Measurements from ENCODE around the gene C19orf73. TPM values are rescaled to one million over a fixed set of nuclear protein-coding genes. Genes with fewer than 3 reads are reported as not detected.

Gene C19orf73
- total and polyA plus RNA-seq, 9 of the 15 experiments (the other 6 are each of a cell fraction or from before 2014, with no cell fraction given), result 0.08 to 7.4 (median 1.4) TPM

DNA sequence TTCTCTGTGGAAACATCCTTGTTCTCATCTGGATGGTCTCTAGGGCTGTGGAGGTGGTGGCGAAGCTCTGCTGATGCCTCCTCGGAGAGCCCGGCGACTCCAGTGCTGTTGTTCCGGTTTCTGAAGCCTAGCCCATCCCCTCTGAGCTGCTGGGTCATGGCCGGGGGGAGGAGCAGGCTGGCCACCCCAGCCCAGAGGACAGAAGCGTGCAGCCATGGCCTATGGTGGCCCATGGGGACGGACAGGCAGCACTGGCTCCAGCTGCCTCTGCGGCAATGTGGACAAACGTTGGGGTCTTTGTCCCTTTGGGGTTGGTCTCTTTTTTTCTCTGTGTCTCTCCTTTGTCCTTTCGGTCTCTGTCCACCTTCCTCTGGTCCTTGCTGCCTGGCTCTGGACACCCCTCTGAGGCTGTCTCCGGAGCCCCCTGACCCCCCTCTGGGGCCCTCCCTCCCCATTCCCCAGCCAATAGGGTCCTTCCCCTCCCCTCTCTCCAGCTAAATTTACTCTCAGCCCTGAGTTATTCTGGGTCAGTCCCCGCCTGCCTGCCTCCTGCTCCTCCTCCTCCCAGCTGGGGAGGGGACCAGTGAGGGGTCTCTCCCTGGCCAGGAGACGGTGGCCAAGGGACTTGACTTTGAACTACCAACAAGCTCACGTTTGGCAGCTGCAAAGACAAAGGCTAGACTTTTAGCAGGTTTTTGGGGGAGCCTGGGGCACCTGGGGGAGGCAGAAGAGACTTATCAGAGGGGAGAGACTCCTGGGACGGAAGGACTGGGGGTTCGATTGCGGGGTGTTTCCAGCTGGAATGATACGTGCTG, 36.3 kb upstream of the C19orf73 start, which contains the start of gene HRC (continued):
- TF ChIP-seq HES1 (IDR thresholded peaks at IDR 0.05; ENCODE audit: low read depth), result 0 out of 2 replicates have a peak, but pooled peaks have one; percentile 6
- 0 out of 2 replicates have a peak, but pooled peaks have one; percentile 11 for TF ChIP-seq LARP7 (IDR thresholded peaks at IDR 0.05)
- peak; percentile 89 for TF ChIP-seq ZNF407 (IDR thresholded peaks at IDR 0.05; ENCODE audit: low read depth)
- peak; percentile 39 to 71; a peak in 2 of 4 replicates for TF ChIP-seq MAZ (CRISPR knock-in tag; conservative IDR thresholded peaks at IDR 0.05 in 1 of 2, IDR thresholded peaks at IDR 0.05 in 1 of 2)
- TF ChIP-seq SPI1 (IDR thresholded peaks at IDR 0.05; ENCODE audit: borderline replicate concordance, low read depth, low read length), result no peak
- TF ChIP-seq BRD9 (IDR thresholded peaks at IDR 0.05; ENCODE audit: low read depth, partially characterized antibody), result peak; percentile 79
- peak; percentile 15; the same call in 1 of the 2 replicates for TF ChIP-seq TRIM28 (IDR thresholded peaks at IDR 0.05)
- peak; percentile 95 for TF ChIP-seq NFRKB (IDR thresholded peaks at IDR 0.05; ENCODE audit: low read depth)
- no peak for TF ChIP-seq ZNF174 (CRISPR knock-in tag; IDR thresholded peaks at IDR 0.05)
- peak; percentile 85; the same call in 1 of the 2 replicates for TF ChIP-seq EP400 (IDR thresholded peaks at IDR 0.05)
- TF ChIP-seq KDM1A (IDR thresholded peaks at IDR 0.05), result no peak
- TF ChIP-seq ZNF583 (CRISPR knock-in tag; IDR thresholded peaks at IDR 0.05), result no peak
- no peak for TF ChIP-seq CC2D1A (IDR thresholded peaks at IDR 0.05)
- TF ChIP-seq NR2C1 (IDR thresholded peaks at IDR 0.05), result peak; percentile 22; the same call in 1 of the 2 replicates
- peak; percentile 63 for TF ChIP-seq NR2C1 (tag; IDR thresholded peaks at IDR 0.05)
- TF ChIP-seq ETV5 (CRISPR knock-in tag; IDR thresholded peaks at IDR 0.05; ENCODE audit: low read depth), result 0 out of 2 replicates have a peak, but pooled peaks have one; percentile 19
- TF ChIP-seq PHF8 (IDR thresholded peaks at IDR 0.05; ENCODE audit: borderline replicate concordance, low read length), result peak; percentile 85; the same call in 1 of the 2 replicates
- TF ChIP-seq THAP7 (CRISPR knock-in tag; IDR thresholded peaks at IDR 0.05), result no peak
- TF ChIP-seq NCOA4 (IDR thresholded peaks at IDR 0.05; ENCODE audit: partially characterized antibody), result no peak
- peak; percentile 34; the same call in 1 of the 2 replicates for TF ChIP-seq HCFC1 (IDR thresholded peaks at IDR 0.05; ENCODE audit: low read depth, low read length)
- TF ChIP-seq LEF1 (IDR thresholded peaks at IDR 0.05), result peak; percentile 56; the same call in 1 of the 2 replicates

All from K562 (cell line).